HK-2 (cell line): ENCODE results near the gene SSBP2.
"Not testable (repeated sequence)": the region's sequence is repeated elsewhere in the genome, so short reads cannot be mapped to it uniquely, and the experiment has no call there.

Source experiments
- DNase-seq: peaks from one replicate; pipeline ENCODE4 v3.0.0-alpha.2; 2018; ENCODE audit not compliant: unreplicated experiment

SSBP2 gene

GRCh38 chr5:81592085-81592484 lies 158.8 kb downstream of the SSBP2 start:
- DNase-seq = not testable (repeated sequence)

GRCh38 chr5:81590498-81591384 lies 160.2 kb downstream of the SSBP2 start:
- DNase-seq = no peak

- DNase-seq = no peak
Measured at GRCh38 chr5:81579262-81579924, 171.5 kb downstream of the SSBP2 start.

GRCh38 chr5:81577091-81577490 lies 173.8 kb downstream of the SSBP2 start:
- no peak for DNase-seq

GRCh38 chr5:81575924-81576323 lies 175.0 kb downstream of the SSBP2 start:
- DNase-seq = no peak

GRCh38 chr5:81572201-81572600 lies 178.7 kb downstream of the SSBP2 start:
- no peak for DNase-seq

GRCh38 chr5:81558188-81558587 lies 192.7 kb downstream of the SSBP2 start:
- no peak for DNase-seq

GRCh38 chr5:81556809-81557208 lies 194.1 kb downstream of the SSBP2 start:
- no peak for DNase-seq

- no peak for DNase-seq
Measured at GRCh38 chr5:81555865-81556264, 195.0 kb downstream of the SSBP2 start.

GRCh38 chr5:81554647-81555046 lies 196.2 kb downstream of the SSBP2 start:
- no peak for DNase-seq

- DNase-seq = no peak
Measured at GRCh38 chr5:81553567-81554212, 197.2 kb downstream of the SSBP2 start.

GRCh38 chr5:81552852-81553566 lies 197.9 kb downstream of the SSBP2 start:
- no peak for DNase-seq

- DNase-seq = no peak
Measured at GRCh38 chr5:81549123-81549522, 201.8 kb downstream of the SSBP2 start.

- no peak for DNase-seq
Measured at GRCh38 chr5:81547001-81547400, 203.9 kb downstream of the SSBP2 start.

- DNase-seq = no peak
Measured at GRCh38 chr5:81545911-81546310, 205.0 kb downstream of the SSBP2 start.

GRCh38 chr5:81544351-81545018 lies 206.4 kb downstream of the SSBP2 start:
- DNase-seq = no peak

GRCh38 chr5:81542242-81542641 lies 208.7 kb downstream of the SSBP2 start:
- DNase-seq = no peak

GRCh38 chr5:81537905-81538547 lies 212.9 kb downstream of the SSBP2 start:
- DNase-seq = no peak

GRCh38 chr5:81534441-81534840 lies 216.5 kb downstream of the SSBP2 start:
- DNase-seq = no peak

GRCh38 chr5:81533629-81534405 lies 217.1 kb downstream of the SSBP2 start:
- DNase-seq = no peak
